ENCODE measurements around the gene SSBP4. TPM values are rescaled to one million over a fixed set of nuclear protein-coding genes. Genes with fewer than 3 reads are reported as not detected.
A peak's percentile ranks its signal among the peaks of the same experiment; 100 is the strongest.

Gene SSBP4
- total and polyA plus RNA-seq, 9 of the 15 experiments (the other 6 are each of a cell fraction or from before 2014, with no cell fraction given) = 1.1 to 189 (median 39.0) TPM

GRCh38 chr19:18465214-18465963 is 46.2 kb downstream of the SSBP4 start:
- in situ Hi-C loops (cut with MboI) (loop anchor here (5.0 kb wide), 1 partner anchor 212 kb away; no protein-coding TSS in a partner anchor), intact Hi-C loops (cut with micrococcal nuclease) (loop anchor here (5.0 kb wide), 1 partner anchor 212 kb away; no protein-coding TSS in a partner anchor)
- H3K79me2 ChIP-seq (ENCODE audit: control insufficient read depth, insufficient read depth, low read length) = peaks cover 27% of the 10 kb centered on the region
- H3K27ac ChIP-seq (ENCODE audit: extremely low read depth, low read depth, low read length) = no peak overlapping the region
- DNase-seq (ENCODE audit: extremely low read depth in 1 of 4, low spot score in 3 of 4) = no peak
- H3K4me1 ChIP-seq (replicated peaks in 1 of 2; ENCODE audit: control insufficient read depth in 2 of 2, insufficient read depth in 2 of 2, low read length in 2 of 2) = peaks cover 2 to 71% of the 10 kb centered on the region in 2 experiments; a peak in 4 of 5 replicates
- H3K9me1 ChIP-seq (ENCODE audit: control insufficient read depth, insufficient read depth, low read length) = peaks cover 17% of the 10 kb centered on the region
- no peak for ATAC-seq
- peaks cover 37% of the 10 kb centered on the region for H4K20me1 ChIP-seq (replicated peaks; ENCODE audit: control insufficient read depth, insufficient read depth, low read length)
- no peak for FAIRE-seq
- H3K36me3 ChIP-seq (ENCODE audit: control insufficient read depth, insufficient read depth, low read length) = peaks cover 46% of the 10 kb centered on the region
- no TSS peak for BruUV-seq (replicated peaks)
- WGBS (ENCODE audit: insufficient coverage, low coverage, missing lambda C conversion rate) = 96% methylated on average over 26 of the region's 30 CpGs
- no peaks in the 10 kb centered on the region for H3K9me3 ChIP-seq (replicated peaks; ENCODE audit: control insufficient read depth, insufficient read depth, low read depth, low read length)
- ChIA-PET CTCF (ENCODE audit: low intra/inter-chr PET ratio) (no interaction called here), POLR2A (interaction anchor here (0.6 to 1.4 kb wide), 4 partner anchors 10 to 507 kb away, joined by 3 to 6 read pairs (median 3); no protein-coding TSS in a partner anchor)
- TF ChIP-seq U2AF1 (optimal IDR thresholded peaks at IDR 0.05; ENCODE audit: low read depth, low read length) (no peak), ZNF274 (IDR thresholded peaks at IDR 0.05; ENCODE audit: borderline replicate concordance, low read depth, low read length) (no peak), FOXP4 (CRISPR knock-in tag; IDR thresholded peaks at IDR 0.05; ENCODE audit: borderline replicate concordance) (no peak), ZBTB7A (IDR thresholded peaks at IDR 0.05; ENCODE audit: borderline replicate concordance, control insufficient read depth, low read depth, low read length) (no peak), ZNF318 (IDR thresholded peaks at IDR 0.05; ENCODE audit: borderline replicate concordance in 1 of 2, low read depth in 1 of 2) (no peak), ZNF695 (CRISPR knock-in tag; IDR thresholded peaks at IDR 0.05) (no peak), MXI1 (IDR thresholded peaks at IDR 0.05; ENCODE audit: low read depth, low read length) (no peak), HMG20A (CRISPR knock-in tag; conservative IDR thresholded peaks at IDR 0.05) (no peak), NFIC (IDR thresholded peaks at IDR 0.05) (no peak), FUS (optimal IDR thresholded peaks at IDR 0.05; ENCODE audit: low read depth, low read length) (no peak)
- H3K27me3 ChIP-seq (ENCODE audit: control insufficient read depth in 2 of 2, insufficient read depth in 2 of 2, low read length in 2 of 2) = no peaks in the 10 kb centered on the region
- peak overlapping the region in 1 of 2 experiments; percentile 47; a peak in 2 of 4 replicates for H3K9ac ChIP-seq (ENCODE audit: insufficient read depth in 1 of 2, low read depth in 2 of 2, low read length in 2 of 2)
- no peak overlapping the region for H3K4me2 ChIP-seq (ENCODE audit: insufficient read depth, low read length)
- H2AFZ ChIP-seq (ENCODE audit: low read depth, low read length) = no peak overlapping the region
- H3K4me3 ChIP-seq = no peak overlapping the region

Measured in K562 (cell line).